ENCODE results near the gene SPAG16.

SPAG16 gene

GRCh38 chr2:214379227-214379626 lies 1095.0 kb downstream of the SPAG16 start:
- Histone ChIP-seq H3K27ac (ENCODE audit: insufficient read depth, low read depth, low read length, poor library complexity, severe bottlenecking) (no peak overlapping the region), H3K27me3 (ENCODE audit: control insufficient read depth, insufficient read depth, low read length, poor library complexity, severe bottlenecking) (no peaks in the 10 kb centered on the region), H3K36me3 (ENCODE audit: control insufficient read depth, insufficient read depth, low read length) (no peaks in the 10 kb centered on the region), H3K9me3 (ENCODE audit: control insufficient read depth, low read length) (no peaks in the 10 kb centered on the region), H3K4me3 (ENCODE audit: insufficient read depth, low read depth, low read length) (no peak overlapping the region), H3K4me1 (ENCODE audit: control insufficient read depth, insufficient read depth, low read length) (no peaks in the 10 kb centered on the region)
- WGBS, 2 experiments, result 93 to 100% methylated on average over 1 of the region's 1 CpG

- Histone ChIP-seq H3K4me1 (ENCODE audit: control insufficient read depth, insufficient read depth, low read length) (no peaks in the 10 kb centered on the region), H3K36me3 (ENCODE audit: control insufficient read depth, insufficient read depth, low read length) (no peaks in the 10 kb centered on the region), H3K4me3 (ENCODE audit: insufficient read depth, low read depth, low read length) (no peak overlapping the region), H3K27me3 (ENCODE audit: control insufficient read depth, insufficient read depth, low read length, poor library complexity, severe bottlenecking) (no peaks in the 10 kb centered on the region), H3K27ac (ENCODE audit: insufficient read depth, low read depth, low read length, poor library complexity, severe bottlenecking) (no peak overlapping the region), H3K9me3 (ENCODE audit: control insufficient read depth, low read length) (no peaks in the 10 kb centered on the region)
- WGBS, 2 experiments, result 86 to 91% methylated on average over 5 of the region's 5 CpGs
Measured at GRCh38 chr2:214380681-214381080, 1096.4 kb downstream of the SPAG16 start.

- no peak overlapping the region for H3K4me3 ChIP-seq (ENCODE audit: insufficient read depth, low read depth, low read length)
- no peaks in the 10 kb centered on the region for H3K36me3 ChIP-seq (ENCODE audit: control insufficient read depth, insufficient read depth, low read length)
- WGBS, 2 experiments, result 94 to 98% methylated on average over 2 of the region's 2 CpGs
- H3K27me3 ChIP-seq (ENCODE audit: control insufficient read depth, insufficient read depth, low read length, poor library complexity, severe bottlenecking), result no peaks in the 10 kb centered on the region
- H3K27ac ChIP-seq (ENCODE audit: insufficient read depth, low read depth, low read length, poor library complexity, severe bottlenecking), result no peak overlapping the region
- H3K9me3 ChIP-seq (ENCODE audit: control insufficient read depth, low read length), result no peaks in the 10 kb centered on the region
- no peaks in the 10 kb centered on the region for H3K4me1 ChIP-seq (ENCODE audit: control insufficient read depth, insufficient read depth, low read length)
Measured at GRCh38 chr2:214382229-214382628, 1098.0 kb downstream of the SPAG16 start.

DNA sequence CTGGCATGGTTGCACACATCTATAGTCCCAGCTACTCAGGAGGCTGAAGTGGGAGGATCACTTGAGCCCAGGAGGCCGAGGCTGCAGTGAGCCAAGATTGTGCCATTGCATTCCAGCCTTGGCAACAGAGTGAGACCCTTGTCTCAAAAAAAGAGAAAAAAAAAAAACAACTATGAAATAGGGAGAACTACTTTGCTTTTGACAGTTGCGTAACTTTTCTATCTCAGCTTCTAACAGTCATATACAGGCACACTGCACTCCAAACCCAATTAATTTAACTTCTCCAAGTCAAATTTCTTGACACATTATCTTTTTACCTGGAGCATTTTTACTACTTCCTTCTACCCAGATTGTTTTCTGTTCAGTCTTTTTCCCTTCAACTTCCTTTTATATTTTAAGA lies 1102.5 kb downstream of the SPAG16 start:
- 97 to 98% methylated on average over 2 of the region's 2 CpGs for WGBS, 2 experiments
- no peaks in the 10 kb centered on the region for H3K27me3 ChIP-seq (ENCODE audit: control insufficient read depth, insufficient read depth, low read length, poor library complexity, severe bottlenecking)

GRCh38 chr2:214389334-214389733 lies 1105.1 kb downstream of the SPAG16 start:
- Histone ChIP-seq H3K9me3 (ENCODE audit: control insufficient read depth, low read length) (no peaks in the 10 kb centered on the region), H3K27ac (ENCODE audit: insufficient read depth, low read depth, low read length, poor library complexity, severe bottlenecking) (no peak overlapping the region), H3K36me3 (ENCODE audit: control insufficient read depth, insufficient read depth, low read length) (no peaks in the 10 kb centered on the region), H3K4me3 (ENCODE audit: insufficient read depth, low read depth, low read length) (no peak overlapping the region), H3K4me1 (ENCODE audit: control insufficient read depth, insufficient read depth, low read length) (no peaks in the 10 kb centered on the region), H3K27me3 (ENCODE audit: control insufficient read depth, insufficient read depth, low read length, poor library complexity, severe bottlenecking) (no peaks in the 10 kb centered on the region)

More for the DNA sequence above, 1102.5 kb downstream of the SPAG16 start:
- no peaks in the 10 kb centered on the region for H3K4me1 ChIP-seq (ENCODE audit: control insufficient read depth, insufficient read depth, low read length)
- H3K4me3 ChIP-seq (ENCODE audit: insufficient read depth, low read depth, low read length), result no peak overlapping the region
- no peaks in the 10 kb centered on the region for H3K36me3 ChIP-seq (ENCODE audit: control insufficient read depth, insufficient read depth, low read length)
- H3K27ac ChIP-seq (ENCODE audit: insufficient read depth, low read depth, low read length, poor library complexity, severe bottlenecking), result no peak overlapping the region
- no peaks in the 10 kb centered on the region for H3K9me3 ChIP-seq (ENCODE audit: control insufficient read depth, low read length)

GRCh38 chr2:214393796-214394195 lies 1109.5 kb downstream of the SPAG16 start:
- Histone ChIP-seq H3K9me3 (ENCODE audit: control insufficient read depth, low read length) (no peaks in the 10 kb centered on the region), H3K27ac (ENCODE audit: insufficient read depth, low read depth, low read length, poor library complexity, severe bottlenecking) (no peak overlapping the region), H3K4me3 (ENCODE audit: insufficient read depth, low read depth, low read length) (no peak overlapping the region), H3K36me3 (ENCODE audit: control insufficient read depth, insufficient read depth, low read length) (no peaks in the 10 kb centered on the region), H3K27me3 (ENCODE audit: control insufficient read depth, insufficient read depth, low read length, poor library complexity, severe bottlenecking) (no peaks in the 10 kb centered on the region), H3K4me1 (ENCODE audit: control insufficient read depth, insufficient read depth, low read length) (no peaks in the 10 kb centered on the region)

DNA sequence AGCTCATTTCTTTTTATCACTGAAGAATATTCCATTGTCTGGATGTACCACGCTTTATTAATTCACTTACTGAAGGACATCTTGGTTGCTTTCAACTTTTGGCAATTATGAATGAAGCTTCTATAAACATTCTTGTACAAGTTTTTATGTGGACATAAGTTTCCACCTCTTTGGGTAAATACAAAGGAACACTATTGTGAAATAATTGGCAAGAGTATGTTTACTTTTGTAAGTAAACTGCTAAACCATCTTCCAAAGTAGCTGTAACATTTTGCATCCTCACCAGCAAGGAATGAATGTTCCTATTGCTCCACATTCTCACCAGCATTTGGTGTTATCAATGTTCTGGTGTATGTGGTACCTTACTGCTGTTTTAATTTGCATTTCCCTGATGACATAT lies 1110.8 kb downstream of the SPAG16 start:
- no peaks in the 10 kb centered on the region for H3K36me3 ChIP-seq (ENCODE audit: control insufficient read depth, insufficient read depth, low read length)
- H3K9me3 ChIP-seq (ENCODE audit: control insufficient read depth, low read length), result no peaks in the 10 kb centered on the region
- 86 to 100% methylated on average over 1 of the region's 1 CpG for WGBS, 2 experiments

GRCh38 chr2:214401580-214401979 lies 1117.3 kb downstream of the SPAG16 start:
- H3K4me3 ChIP-seq (ENCODE audit: insufficient read depth, low read depth, low read length), result no peak overlapping the region
- no peak overlapping the region for H3K27ac ChIP-seq (ENCODE audit: insufficient read depth, low read depth, low read length, poor library complexity, severe bottlenecking)
- H3K36me3 ChIP-seq (ENCODE audit: control insufficient read depth, insufficient read depth, low read length), result no peaks in the 10 kb centered on the region
- no peaks in the 10 kb centered on the region for H3K4me1 ChIP-seq (ENCODE audit: control insufficient read depth, insufficient read depth, low read length)
- WGBS, 2 experiments, result 100% methylated on average over 1 of the region's 2 CpGs; no CpG with 5 or more reads in 1 of the 2 experiments
- H3K27me3 ChIP-seq (ENCODE audit: control insufficient read depth, insufficient read depth, low read length, poor library complexity, severe bottlenecking), result no peaks in the 10 kb centered on the region
- no peaks in the 10 kb centered on the region for H3K9me3 ChIP-seq (ENCODE audit: control insufficient read depth, low read length)

More for the DNA sequence above, 1110.8 kb downstream of the SPAG16 start:
- H3K4me1 ChIP-seq (ENCODE audit: control insufficient read depth, insufficient read depth, low read length), result no peaks in the 10 kb centered on the region
- no peak overlapping the region for H3K4me3 ChIP-seq (ENCODE audit: insufficient read depth, low read depth, low read length)
- no peaks in the 10 kb centered on the region for H3K27me3 ChIP-seq (ENCODE audit: control insufficient read depth, insufficient read depth, low read length, poor library complexity, severe bottlenecking)
- H3K27ac ChIP-seq (ENCODE audit: insufficient read depth, low read depth, low read length, poor library complexity, severe bottlenecking), result no peak overlapping the region

GRCh38 chr2:214410128-214410775 lies 1126.0 kb downstream of the SPAG16 start:
- Histone ChIP-seq H3K27me3 (ENCODE audit: control insufficient read depth, insufficient read depth, low read length, poor library complexity, severe bottlenecking) (peaks cover 6% of the 10 kb centered on the region), H3K4me1 (ENCODE audit: control insufficient read depth, insufficient read depth, low read length) (no peaks in the 10 kb centered on the region), H3K9me3 (ENCODE audit: control insufficient read depth, low read length) (no peaks in the 10 kb centered on the region), H3K36me3 (ENCODE audit: control insufficient read depth, insufficient read depth, low read length) (no peaks in the 10 kb centered on the region), H3K27ac (ENCODE audit: insufficient read depth, low read depth, low read length, poor library complexity, severe bottlenecking) (no peak overlapping the region), H3K4me3 (ENCODE audit: insufficient read depth, low read depth, low read length) (no peak overlapping the region)
- WGBS, 2 experiments, result 54 to 63% methylated on average over 13 of the region's 13 CpGs

DNA sequence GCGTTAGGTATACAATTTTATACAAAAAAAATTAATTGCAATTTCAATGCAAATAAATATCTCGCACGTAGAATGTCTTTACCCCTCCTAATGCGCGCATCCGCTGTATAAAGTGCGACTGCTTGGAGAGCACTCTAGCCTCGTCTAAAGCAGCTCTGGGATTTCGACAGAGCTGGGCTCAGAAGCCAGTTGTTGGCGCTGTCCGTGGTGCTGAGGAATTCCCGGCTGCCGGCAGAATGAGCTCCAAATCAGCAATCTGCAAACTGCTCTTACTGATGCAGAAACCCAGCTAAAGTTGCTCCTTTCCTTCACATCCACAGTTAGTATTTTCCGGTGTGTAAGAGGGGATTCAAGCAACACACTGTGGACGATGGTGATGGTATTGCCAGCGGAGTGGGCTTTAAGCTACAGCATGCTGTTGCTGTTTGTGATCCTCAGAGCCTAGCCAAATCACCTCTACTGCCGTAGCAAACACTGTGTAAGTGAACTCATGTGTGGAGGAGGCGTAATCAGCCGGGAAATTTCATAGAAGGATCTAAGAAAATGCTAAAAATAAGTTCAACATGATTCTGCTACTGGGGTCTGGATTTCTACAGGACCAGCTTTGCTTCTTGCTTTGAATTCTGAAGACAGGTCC lies 1126.8 kb downstream of the SPAG16 start, which contains the start of gene VWC2L:
VWC2L (plus strand) TSS at position 137 of the 637 bp plus-strand sequence. CDS start 3,140 bp downstream, outside the sequence.
- WGBS, 2 experiments, result 16 to 21% methylated on average over 17 to 19 of the region's 19 CpGs
- H3K4me3 ChIP-seq (ENCODE audit: insufficient read depth, low read depth, low read length), result no peak within 1 kb of the TSS

More for the DNA sequence above, 1126.8 kb downstream of the SPAG16 start, which contains the start of gene VWC2L:
- H3K4me1 ChIP-seq (ENCODE audit: control insufficient read depth, insufficient read depth, low read length), result no peaks in the 10 kb centered on the region
- no peak within 1 kb of the TSS for H3K27ac ChIP-seq (ENCODE audit: insufficient read depth, low read depth, low read length, poor library complexity, severe bottlenecking)
- peaks cover 6% of the 10 kb centered on the region for H3K27me3 ChIP-seq (ENCODE audit: control insufficient read depth, insufficient read depth, low read length, poor library complexity, severe bottlenecking)
- H3K36me3 ChIP-seq (ENCODE audit: control insufficient read depth, insufficient read depth, low read length), result no peaks in the 10 kb centered on the region
- H3K9me3 ChIP-seq (ENCODE audit: control insufficient read depth, low read length), result no peaks in the 10 kb centered on the region
